Measurements from ENCODE around the gene PREX1.

DNA sequence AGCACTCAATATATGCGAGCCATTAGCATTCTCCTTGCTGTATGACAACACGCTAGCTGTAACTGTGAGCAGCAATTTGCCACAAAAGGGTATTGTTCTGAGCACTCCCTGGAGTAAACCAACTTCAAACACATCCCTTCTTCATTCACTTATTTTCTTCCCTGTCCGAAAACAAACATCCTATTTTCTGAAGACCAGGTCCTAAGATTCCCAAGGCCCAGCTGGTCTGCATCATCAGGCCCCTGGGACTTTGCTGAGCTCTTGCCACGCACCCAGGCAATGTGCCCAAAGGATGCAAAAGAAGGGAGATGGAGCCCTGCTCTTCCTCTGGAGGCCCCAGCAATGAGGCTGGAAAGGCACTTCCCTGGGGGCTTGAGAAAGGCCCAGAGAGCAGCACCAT lies 118.1 kb downstream of the PREX1 start:
- no peak for TF ChIP-seq CREB1 (CRISPR knock-in tag; IDR thresholded peaks at IDR 0.05; ENCODE audit: low read depth)
- TF ChIP-seq EZH2 (IDR thresholded peaks at IDR 0.05; ENCODE audit: low read depth, unreplicated experiment) = no peak
- TF ChIP-seq, protein P1, sequence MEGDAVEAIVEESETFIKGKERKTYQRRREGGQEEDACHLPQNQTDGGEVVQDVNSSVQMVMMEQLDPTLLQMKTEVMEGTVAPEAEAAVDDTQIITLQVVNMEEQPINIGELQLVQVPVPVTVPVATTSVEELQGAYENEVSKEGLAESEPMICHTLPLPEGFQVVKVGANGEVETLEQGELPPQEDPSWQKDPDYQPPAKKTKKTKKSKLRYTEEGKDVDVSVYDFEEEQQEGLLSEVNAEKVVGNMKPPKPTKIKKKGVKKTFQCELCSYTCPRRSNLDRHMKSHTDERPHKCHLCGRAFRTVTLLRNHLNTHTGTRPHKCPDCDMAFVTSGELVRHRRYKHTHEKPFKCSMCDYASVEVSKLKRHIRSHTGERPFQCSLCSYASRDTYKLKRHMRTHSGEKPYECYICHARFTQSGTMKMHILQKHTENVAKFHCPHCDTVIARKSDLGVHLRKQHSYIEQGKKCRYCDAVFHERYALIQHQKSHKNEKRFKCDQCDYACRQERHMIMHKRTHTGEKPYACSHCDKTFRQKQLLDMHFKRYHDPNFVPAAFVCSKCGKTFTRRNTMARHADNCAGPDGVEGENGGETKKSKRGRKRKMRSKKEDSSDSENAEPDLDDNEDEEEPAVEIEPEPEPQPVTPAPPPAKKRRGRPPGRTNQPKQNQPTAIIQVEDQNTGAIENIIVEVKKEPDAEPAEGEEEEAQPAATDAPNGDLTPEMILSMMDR (conservative IDR thresholded peaks at IDR 0.05; ENCODE audit: low read depth in 2 of 2) = no peak
- TF ChIP-seq ZNF331 (CRISPR knock-in tag; IDR thresholded peaks at IDR 0.05; ENCODE audit: low read depth) = no peak
- TF ChIP-seq, protein P2, sequence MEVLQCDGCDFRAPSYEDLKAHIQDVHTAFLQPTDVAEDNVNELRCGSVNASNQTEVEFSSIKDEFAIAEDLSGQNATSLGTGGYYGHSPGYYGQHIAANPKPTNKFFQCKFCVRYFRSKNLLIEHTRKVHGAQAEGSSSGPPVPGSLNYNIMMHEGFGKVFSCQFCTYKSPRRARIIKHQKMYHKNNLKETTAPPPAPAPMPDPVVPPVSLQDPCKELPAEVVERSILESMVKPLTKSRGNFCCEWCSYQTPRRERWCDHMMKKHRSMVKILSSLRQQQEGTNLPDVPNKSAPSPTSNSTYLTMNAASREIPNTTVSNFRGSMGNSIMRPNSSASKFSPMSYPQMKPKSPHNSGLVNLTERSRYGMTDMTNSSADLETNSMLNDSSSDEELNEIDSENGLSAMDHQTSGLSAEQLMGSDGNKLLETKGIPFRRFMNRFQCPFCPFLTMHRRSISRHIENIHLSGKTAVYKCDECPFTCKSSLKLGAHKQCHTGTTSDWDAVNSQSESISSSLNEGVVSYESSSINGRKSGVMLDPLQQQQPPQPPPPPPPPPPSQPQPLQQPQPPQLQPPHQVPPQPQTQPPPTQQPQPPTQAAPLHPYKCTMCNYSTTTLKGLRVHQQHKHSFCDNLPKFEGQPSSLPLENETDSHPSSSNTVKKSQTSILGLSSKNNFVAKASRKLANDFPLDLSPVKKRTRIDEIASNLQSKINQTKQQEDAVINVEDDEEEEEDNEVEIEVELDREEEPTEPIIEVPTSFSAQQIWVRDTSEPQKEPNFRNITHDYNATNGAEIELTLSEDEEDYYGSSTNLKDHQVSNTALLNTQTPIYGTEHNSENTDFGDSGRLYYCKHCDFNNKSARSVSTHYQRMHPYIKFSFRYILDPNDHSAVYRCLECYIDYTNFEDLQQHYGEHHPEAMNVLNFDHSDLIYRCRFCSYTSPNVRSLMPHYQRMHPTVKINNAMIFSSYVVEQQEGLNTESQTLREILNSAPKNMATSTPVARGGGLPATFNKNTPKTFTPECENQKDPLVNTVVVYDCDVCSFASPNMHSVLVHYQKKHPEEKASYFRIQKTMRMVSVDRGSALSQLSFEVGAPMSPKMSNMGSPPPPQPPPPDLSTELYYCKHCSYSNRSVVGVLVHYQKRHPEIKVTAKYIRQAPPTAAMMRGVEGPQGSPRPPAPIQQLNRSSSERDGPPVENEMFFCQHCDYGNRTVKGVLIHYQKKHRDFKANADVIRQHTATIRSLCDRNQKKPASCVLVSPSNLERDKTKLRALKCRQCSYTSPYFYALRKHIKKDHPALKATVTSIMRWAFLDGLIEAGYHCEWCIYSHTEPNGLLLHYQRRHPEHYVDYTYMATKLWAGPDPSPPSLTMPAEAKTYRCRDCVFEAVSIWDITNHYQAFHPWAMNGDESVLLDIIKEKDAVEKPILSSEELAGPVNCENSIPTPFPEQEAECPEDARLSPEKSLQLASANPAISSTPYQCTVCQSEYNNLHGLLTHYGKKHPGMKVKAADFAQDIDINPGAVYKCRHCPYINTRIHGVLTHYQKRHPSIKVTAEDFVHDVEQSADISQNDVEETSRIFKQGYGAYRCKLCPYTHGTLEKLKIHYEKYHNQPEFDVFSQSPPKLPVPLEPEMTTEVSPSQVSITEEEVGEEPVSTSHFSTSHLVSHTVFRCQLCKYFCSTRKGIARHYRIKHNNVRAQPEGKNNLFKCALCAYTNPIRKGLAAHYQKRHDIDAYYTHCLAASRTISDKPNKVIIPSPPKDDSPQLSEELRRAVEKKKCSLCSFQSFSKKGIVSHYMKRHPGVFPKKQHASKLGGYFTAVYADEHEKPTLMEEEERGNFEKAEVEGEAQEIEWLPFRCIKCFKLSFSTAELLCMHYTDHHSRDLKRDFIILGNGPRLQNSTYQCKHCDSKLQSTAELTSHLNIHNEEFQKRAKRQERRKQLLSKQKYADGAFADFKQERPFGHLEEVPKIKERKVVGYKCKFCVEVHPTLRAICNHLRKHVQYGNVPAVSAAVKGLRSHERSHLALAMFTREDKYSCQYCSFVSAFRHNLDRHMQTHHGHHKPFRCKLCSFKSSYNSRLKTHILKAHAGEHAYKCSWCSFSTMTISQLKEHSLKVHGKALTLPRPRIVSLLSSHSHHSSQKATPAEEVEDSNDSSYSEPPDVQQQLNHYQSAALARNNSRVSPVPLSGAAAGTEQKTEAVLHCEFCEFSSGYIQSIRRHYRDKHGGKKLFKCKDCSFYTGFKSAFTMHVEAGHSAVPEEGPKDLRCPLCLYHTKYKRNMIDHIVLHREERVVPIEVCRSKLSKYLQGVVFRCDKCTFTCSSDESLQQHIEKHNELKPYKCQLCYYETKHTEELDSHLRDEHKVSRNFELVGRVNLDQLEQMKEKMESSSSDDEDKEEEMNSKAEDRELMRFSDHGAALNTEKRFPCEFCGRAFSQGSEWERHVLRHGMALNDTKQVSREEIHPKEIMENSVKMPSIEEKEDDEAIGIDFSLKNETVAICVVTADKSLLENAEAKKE (CRISPR knock-in tag; IDR thresholded peaks at IDR 0.05) = no peak
- TF ChIP-seq POLR2AphosphoS5 (IDR thresholded peaks at IDR 0.05; ENCODE audit: low read depth) = no peak
- TF ChIP-seq JUNB (IDR thresholded peaks at IDR 0.05; ENCODE audit: unreplicated experiment) = no peak
- no peak for TF ChIP-seq STAT1 (IDR thresholded peaks at IDR 0.05; ENCODE audit: unreplicated experiment)
